ENCODE measurements around the gene PMEL. TPM values are rescaled to one million over a fixed set of nuclear protein-coding genes. Genes with fewer than 3 reads are reported as not detected.
"Not testable (repeated sequence)": the region's sequence is repeated elsewhere in the genome, so short reads cannot be mapped to it uniquely, and the experiment has no call there.

PMEL gene
- total RNA-seq, 1 experiment from 2014 or later: 1.2 TPM

DNA sequence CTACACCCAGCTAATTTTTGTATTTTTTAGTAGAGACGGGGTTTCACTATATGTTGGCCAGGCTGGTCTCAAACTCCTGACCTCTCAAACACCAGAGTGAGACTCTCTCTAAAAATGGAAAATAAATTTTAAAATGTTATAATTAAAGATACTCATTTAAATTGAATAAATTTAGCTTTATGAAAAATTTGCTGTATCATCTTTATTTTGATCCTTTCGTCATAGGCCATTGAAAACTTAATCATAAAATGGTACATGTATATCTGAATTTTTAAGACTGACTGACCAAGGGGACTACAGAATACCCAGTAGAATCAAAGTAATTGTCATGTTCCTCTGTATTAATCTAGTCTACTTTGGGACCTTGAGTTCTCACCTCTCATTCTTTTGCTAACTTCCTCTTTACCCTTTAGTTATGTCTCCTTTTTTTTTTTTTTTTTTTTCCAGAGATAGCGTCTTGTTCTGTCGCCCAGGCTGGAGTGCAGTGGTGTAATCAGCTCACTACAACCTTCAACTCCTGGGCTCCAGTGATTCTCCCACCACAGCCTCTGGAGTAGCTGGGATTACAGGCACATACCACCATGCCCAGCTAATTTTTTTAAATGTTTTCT, 17.5 kb upstream of the PMEL start:
- ChIA-PET CTCF (no interaction called here), POLR2A (no interaction called here)
- BruUV-seq (replicated peaks): no TSS peak
- Histone ChIP-seq H3K4me3 (ENCODE audit: low read depth in 2 of 2, low read length in 2 of 2) (no peak overlapping the region), H3K27ac (ENCODE audit: low read length) (no peak overlapping the region), H3K36me3 (ENCODE audit: control insufficient read depth, insufficient read depth, low read length) (peaks cover 5% of the 10 kb centered on the region), H3K27me3 (ENCODE audit: control insufficient read depth, insufficient read depth, low read length) (no peaks in the 10 kb centered on the region), H3K4me1 (ENCODE audit: control insufficient read depth, insufficient read depth, low read length) (no peaks in the 10 kb centered on the region), H3K9me3 (ENCODE audit: control insufficient read depth, insufficient read depth, low read depth, low read length) (no peaks in the 10 kb centered on the region)
- DNase-seq (ENCODE audit: low read depth, low spot score) (no peak), ATAC-seq (no peak)
- in situ Hi-C loops (cut with HindIII; ENCODE audit: low pct_unique_long_range_greater_than_20kb, low sequenced_read_pairs) (no loop called here), intact Hi-C loops (cut with micrococcal nuclease; ENCODE audit: unreplicated experiment) (no loop called here)
- no peak for TF ChIP-seq POLR2AphosphoS5 (IDR thresholded peaks at IDR 0.05; ENCODE audit: low read depth, low read length)
- TF ChIP-seq, protein P1, sequence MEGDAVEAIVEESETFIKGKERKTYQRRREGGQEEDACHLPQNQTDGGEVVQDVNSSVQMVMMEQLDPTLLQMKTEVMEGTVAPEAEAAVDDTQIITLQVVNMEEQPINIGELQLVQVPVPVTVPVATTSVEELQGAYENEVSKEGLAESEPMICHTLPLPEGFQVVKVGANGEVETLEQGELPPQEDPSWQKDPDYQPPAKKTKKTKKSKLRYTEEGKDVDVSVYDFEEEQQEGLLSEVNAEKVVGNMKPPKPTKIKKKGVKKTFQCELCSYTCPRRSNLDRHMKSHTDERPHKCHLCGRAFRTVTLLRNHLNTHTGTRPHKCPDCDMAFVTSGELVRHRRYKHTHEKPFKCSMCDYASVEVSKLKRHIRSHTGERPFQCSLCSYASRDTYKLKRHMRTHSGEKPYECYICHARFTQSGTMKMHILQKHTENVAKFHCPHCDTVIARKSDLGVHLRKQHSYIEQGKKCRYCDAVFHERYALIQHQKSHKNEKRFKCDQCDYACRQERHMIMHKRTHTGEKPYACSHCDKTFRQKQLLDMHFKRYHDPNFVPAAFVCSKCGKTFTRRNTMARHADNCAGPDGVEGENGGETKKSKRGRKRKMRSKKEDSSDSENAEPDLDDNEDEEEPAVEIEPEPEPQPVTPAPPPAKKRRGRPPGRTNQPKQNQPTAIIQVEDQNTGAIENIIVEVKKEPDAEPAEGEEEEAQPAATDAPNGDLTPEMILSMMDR (IDR thresholded peaks at IDR 0.05): no peak
- no peak for TF ChIP-seq TCF7L2 (IDR thresholded peaks at IDR 0.05; ENCODE audit: low read depth, low read length)
- TF ChIP-seq, protein P2, sequence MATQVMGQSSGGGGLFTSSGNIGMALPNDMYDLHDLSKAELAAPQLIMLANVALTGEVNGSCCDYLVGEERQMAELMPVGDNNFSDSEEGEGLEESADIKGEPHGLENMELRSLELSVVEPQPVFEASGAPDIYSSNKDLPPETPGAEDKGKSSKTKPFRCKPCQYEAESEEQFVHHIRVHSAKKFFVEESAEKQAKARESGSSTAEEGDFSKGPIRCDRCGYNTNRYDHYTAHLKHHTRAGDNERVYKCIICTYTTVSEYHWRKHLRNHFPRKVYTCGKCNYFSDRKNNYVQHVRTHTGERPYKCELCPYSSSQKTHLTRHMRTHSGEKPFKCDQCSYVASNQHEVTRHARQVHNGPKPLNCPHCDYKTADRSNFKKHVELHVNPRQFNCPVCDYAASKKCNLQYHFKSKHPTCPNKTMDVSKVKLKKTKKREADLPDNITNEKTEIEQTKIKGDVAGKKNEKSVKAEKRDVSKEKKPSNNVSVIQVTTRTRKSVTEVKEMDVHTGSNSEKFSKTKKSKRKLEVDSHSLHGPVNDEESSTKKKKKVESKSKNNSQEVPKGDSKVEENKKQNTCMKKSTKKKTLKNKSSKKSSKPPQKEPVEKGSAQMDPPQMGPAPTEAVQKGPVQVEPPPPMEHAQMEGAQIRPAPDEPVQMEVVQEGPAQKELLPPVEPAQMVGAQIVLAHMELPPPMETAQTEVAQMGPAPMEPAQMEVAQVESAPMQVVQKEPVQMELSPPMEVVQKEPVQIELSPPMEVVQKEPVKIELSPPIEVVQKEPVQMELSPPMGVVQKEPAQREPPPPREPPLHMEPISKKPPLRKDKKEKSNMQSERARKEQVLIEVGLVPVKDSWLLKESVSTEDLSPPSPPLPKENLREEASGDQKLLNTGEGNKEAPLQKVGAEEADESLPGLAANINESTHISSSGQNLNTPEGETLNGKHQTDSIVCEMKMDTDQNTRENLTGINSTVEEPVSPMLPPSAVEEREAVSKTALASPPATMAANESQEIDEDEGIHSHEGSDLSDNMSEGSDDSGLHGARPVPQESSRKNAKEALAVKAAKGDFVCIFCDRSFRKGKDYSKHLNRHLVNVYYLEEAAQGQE (IDR thresholded peaks at IDR 0.05; ENCODE audit: insufficient read depth in 1 of 2, low read depth in 2 of 2, low read length in 1 of 2): no peak
- no peak for TF ChIP-seq SIN3A (IDR thresholded peaks at IDR 0.05; ENCODE audit: borderline replicate concordance, insufficient read depth, low read depth, low read length)

DNA sequence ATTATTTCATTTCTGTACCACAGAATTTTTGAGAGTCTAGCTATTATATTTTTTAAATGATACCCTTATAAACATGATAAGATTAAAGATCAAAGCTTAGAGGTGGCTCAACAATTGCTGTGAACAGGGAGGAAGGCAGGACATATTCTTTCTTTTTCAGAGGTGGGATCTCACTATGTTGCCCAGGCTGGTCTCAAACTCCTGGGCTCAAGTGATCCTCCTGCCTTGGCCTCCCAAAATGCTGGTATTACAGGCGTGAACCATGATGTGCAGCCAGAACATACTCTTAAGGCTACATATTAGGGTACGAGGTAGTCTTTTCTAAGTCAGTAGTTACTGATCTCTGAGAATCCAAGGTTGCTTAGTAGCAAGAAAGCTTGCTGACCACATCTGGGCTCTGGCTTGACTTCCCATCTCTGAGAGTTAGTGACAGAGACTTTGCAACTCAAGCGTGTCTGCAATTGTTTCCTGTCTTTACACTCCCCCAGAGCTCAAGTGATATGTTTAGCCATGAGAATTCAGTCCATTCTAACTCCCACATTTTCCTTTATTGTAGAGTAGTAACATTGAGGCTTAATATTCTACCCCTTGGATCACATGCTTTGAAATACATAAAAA, 16.6 kb upstream of the PMEL start:
- TF ChIP-seq, protein P1 (IDR thresholded peaks at IDR 0.05): no peak
- TF ChIP-seq SIN3A (IDR thresholded peaks at IDR 0.05; ENCODE audit: borderline replicate concordance, insufficient read depth, low read depth, low read length): no peak
- TF ChIP-seq TCF7L2 (IDR thresholded peaks at IDR 0.05; ENCODE audit: low read depth, low read length): no peak
- no TSS peak for BruUV-seq (replicated peaks)
- DNase-seq (ENCODE audit: low read depth, low spot score): no peak
- POLR2A ChIA-PET: interaction anchor here (0.6 kb wide), 1 partner anchor 1450 kb away, joined by 15 read pairs; no protein-coding TSS in a partner anchor
- Histone ChIP-seq H3K4me1 (ENCODE audit: control insufficient read depth, insufficient read depth, low read length) (no peaks in the 10 kb centered on the region), H3K9me3 (ENCODE audit: control insufficient read depth, insufficient read depth, low read depth, low read length) (no peaks in the 10 kb centered on the region), H3K4me3 (ENCODE audit: low read depth in 2 of 2, low read length in 2 of 2) (no peak overlapping the region), H3K36me3 (ENCODE audit: control insufficient read depth, insufficient read depth, low read length) (peaks cover 5% of the 10 kb centered on the region), H3K27me3 (ENCODE audit: control insufficient read depth, insufficient read depth, low read length) (no peaks in the 10 kb centered on the region), H3K27ac (ENCODE audit: low read length) (no peak overlapping the region)
- intact Hi-C loops (cut with micrococcal nuclease; ENCODE audit: unreplicated experiment) (no loop called here), in situ Hi-C loops (cut with HindIII; ENCODE audit: low pct_unique_long_range_greater_than_20kb, low sequenced_read_pairs) (no loop called here)
- CTCF ChIA-PET: interaction anchor here (0.7 kb wide), 1 partner anchor 42 kb away, joined by 10 read pairs; no protein-coding TSS in a partner anchor
- ATAC-seq: no peak

DNA sequence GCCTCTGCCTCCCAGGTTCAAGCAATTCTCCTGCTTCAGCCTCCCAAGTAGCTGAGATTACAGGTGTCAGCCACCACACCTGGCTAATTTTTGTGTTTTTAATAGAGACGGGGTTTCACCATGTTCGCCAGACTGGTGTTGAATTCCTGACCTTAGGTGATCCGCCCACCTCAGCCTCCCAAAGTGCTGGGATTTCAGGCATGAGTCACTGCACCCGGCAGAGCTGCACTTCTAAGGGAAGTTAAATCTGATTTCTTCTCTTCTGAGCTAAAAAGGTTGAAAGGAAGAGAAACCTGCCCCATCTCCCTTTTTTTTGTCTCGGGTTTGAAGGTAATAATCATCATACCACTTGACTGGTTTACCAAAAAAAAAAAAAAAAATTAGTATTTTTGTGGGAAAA, 16.0 kb upstream of the PMEL start:
- H3K27me3 ChIP-seq (ENCODE audit: control insufficient read depth, insufficient read depth, low read length); ATAC-seq; POLR2A ChIA-PET; H3K4me1 ChIP-seq (ENCODE audit: control insufficient read depth, insufficient read depth, low read length); H3K27ac ChIP-seq (ENCODE audit: low read length); H3K36me3 ChIP-seq (ENCODE audit: control insufficient read depth, insufficient read depth, low read length); DNase-seq (ENCODE audit: low read depth, low spot score); BruUV-seq (replicated peaks); intact Hi-C loops (cut with micrococcal nuclease; ENCODE audit: unreplicated experiment); H3K9me3 ChIP-seq (ENCODE audit: control insufficient read depth, insufficient read depth, low read depth, low read length); H3K4me3 ChIP-seq (ENCODE audit: low read depth in 2 of 2, low read length in 2 of 2); in situ Hi-C loops (cut with HindIII; ENCODE audit: low pct_unique_long_range_greater_than_20kb, low sequenced_read_pairs): not testable (repeated sequence)
- CTCF ChIA-PET: interaction anchor here (0.7 kb wide), 1 partner anchor 41 kb away, joined by 10 read pairs; no protein-coding TSS in a partner anchor
